AG08395 (cell line): ENCODE results near the gene CALCA.
A peak's percentile ranks its signal among the peaks of the same experiment; 100 is the strongest.

Source experiments
- DNase-seq: peaks from one replicate; pipeline ENCODE4 v3.0.0; 2012; ENCODE audit warnings: mixed read lengths, low spot score

The CALCA gene

GRCh38 chr11:14949437-14950147, 22.6 kb downstream of the CALCA start:
- DNase-seq = no peak

- DNase-seq = no peak
These were observed 29.4 kb downstream of the CALCA start for GRCh38 chr11:14942745-14943144.

DNA sequence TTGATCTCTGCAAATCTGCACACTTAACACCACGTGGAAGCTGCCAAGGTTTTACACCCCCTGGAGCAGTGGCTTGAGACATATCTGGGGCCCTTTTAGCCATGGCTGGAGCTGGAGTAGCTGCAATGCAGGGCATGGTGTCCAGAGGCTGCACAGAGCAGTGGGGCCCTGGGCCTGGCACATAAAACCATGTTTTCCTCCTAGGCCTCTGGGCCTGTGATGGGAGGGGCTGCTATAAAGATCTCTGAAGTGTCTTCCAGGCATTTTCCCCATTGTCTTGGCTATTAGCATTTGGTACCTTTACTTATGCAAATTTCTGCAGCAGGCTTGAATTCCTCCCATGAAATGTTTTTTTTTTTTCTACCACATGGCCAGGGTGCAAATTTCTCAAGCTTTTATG, 33.2 kb downstream of the CALCA start:
- DNase-seq = no peak

GRCh38 chr11:14934641-14935351, 37.4 kb downstream of the CALCA start:
- no peak for DNase-seq

DNA sequence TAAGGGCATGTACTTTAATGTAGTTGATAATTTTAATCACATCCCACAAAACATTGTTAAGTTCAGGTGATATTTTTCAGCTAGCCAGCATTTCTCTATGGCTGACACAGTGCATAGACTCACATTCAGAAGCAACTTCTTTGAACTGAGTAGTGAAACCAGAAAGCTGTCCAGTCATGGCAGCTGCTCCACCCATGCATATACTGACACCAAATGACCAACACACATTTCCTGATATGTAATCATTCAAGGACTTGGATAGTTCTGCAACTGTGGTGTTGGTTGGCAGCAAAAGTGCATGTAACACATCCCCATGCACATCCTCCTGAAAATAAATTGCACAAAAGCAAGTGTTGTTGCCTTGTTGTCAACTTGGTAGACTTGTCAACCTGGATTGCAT, 39.7 kb downstream of the CALCA start:
- DNase-seq = no peak

GRCh38 chr11:14930369-14930768, 41.8 kb downstream of the CALCA start:
- no peak for DNase-seq

DNA sequence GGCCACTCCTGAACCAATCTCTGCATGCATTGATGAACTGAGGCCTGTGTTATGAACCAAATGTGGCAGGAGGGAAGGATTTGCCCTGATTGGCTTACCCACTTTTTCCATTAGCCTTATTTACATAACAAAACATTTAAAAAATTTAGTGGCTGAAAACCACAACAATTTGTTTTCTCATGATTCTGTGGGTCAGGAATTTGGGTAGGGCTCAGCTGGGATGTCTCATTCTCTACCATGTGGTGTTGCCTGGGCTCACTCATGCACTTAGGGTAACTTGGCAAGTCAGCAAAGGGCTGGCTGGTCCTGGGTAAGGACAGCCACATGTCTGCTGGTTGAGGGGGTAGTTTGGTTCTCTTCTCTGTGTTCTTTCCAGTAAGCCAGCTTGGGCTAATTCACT, 45.0 kb downstream of the CALCA start:
- DNase-seq = peak; percentile 34

DNA sequence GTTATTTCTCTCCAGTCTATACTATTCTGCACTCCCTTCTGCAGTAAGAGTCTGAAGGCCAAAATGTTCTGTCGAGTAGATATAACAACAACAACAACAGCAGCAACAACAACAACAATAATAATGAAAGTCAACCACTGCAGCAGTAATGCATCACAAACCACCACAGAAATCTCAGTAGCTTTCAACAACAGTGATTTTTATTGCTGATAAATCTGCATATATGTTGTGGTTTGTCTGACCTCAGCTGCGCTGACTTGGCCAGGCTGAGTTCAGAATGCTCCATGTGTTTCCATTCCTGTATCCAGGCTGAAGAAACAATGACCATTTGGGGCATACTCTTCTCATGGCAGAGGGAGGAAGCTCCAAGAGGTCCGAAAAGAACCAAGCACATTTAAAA, 47.8 kb downstream of the CALCA start:
- no peak for DNase-seq
